HFFc6 (cell line): ENCODE measurements around the gene CRISPLD2. TPM values are rescaled to one million over a fixed set of nuclear protein-coding genes. Genes with fewer than 3 reads are reported as not detected.

Source experiments
- DNase-seq: peaks from one replicate; pipeline ENCODE4 v3.0.0-alpha.2; 2018
- H3K27ac Mint-ChIP-seq: 2 replicates; pipeline ENCODE4 v1.8.0; 2020; ENCODE audit warnings: mild to moderate bottlenecking, mixed read lengths
- H3K27me3 Mint-ChIP-seq: 2 replicates; pipeline ENCODE4 v1.8.0; 2021; ENCODE audit warnings: mild to moderate bottlenecking, moderate library complexity, mixed read lengths; ENCODE audit not compliant: insufficient read depth
- H3K36me3 Mint-ChIP-seq: 2 replicates; pipeline ENCODE4 v1.8.0; 2021; ENCODE audit warnings: low read depth, mixed read lengths
- H3K4me1 Mint-ChIP-seq: 2 replicates; pipeline ENCODE4 v1.8.0; 2020; ENCODE audit warnings: low read depth, mixed read lengths
- H3K4me3 Mint-ChIP-seq: 2 replicates; pipeline ENCODE4 v1.8.0; 2020; ENCODE audit warnings: mild to moderate bottlenecking, moderate library complexity, mixed read lengths
- H3K9me3 Mint-ChIP-seq: 2 replicates; pipeline ENCODE4 v1.8.0; 2020; ENCODE audit warnings: mild to moderate bottlenecking, mixed read lengths
- CTCF ChIP-seq: fragments of 200-600 bp; sonication (generic); IDR thresholded peaks from 2 replicates; pipeline ENCODE4 v1.5.0; 2021; ENCODE audit warnings: antibody characterized with exemption, mild to moderate bottlenecking
- total RNA-seq, 6 experiments: library from RNA; stranded (reverse); fragmentation: NEBNext Ultra II Directional; extraction: Animal tissue kit (Norgen Biotek cat#: 25700); gene quantifications; 2 replicates in 1 of 6; 3 replicates in 5 of 6; pipeline ENCODE4 v1.2.3, GENCODE V29; 2021

CRISPLD2 gene
- total RNA-seq, 6 experiments from 2014 or later, result 12.2 to 15.5 (median 13.6) TPM

GRCh38 chr16:84778720-84779119 is 41.1 kb upstream of the CRISPLD2 start:
- Mint-ChIP-seq H3K27me3 (peaks cover 2% of the 10 kb centered on the region; the same call in 1 of the 2 replicates), H3K36me3 (peaks cover 56% of the 10 kb centered on the region), H3K4me3 (no peak overlapping the region), H3K27ac (no peak overlapping the region), H3K4me1 (peaks cover 16% of the 10 kb centered on the region), H3K9me3 (no peaks in the 10 kb centered on the region)
- DNase-seq, result no peak
- no peak for TF ChIP-seq CTCF

- Mint-ChIP-seq H3K36me3 (peaks cover 45% of the 10 kb centered on the region), H3K4me3 (no peak overlapping the region), H3K9me3 (no peaks in the 10 kb centered on the region), H3K27me3 (peaks cover 2% of the 10 kb centered on the region; the same call in 1 of the 2 replicates), H3K4me1 (peaks cover 9% of the 10 kb centered on the region), H3K27ac (no peak overlapping the region)
- TF ChIP-seq CTCF, result no peak
- no peak for DNase-seq
Measured at GRCh38 chr16:84780063-84780462, 39.7 kb upstream of the CRISPLD2 start.

- no peak for DNase-seq
- peaks cover 3% of the 10 kb centered on the region for H3K4me1 Mint-ChIP-seq
- no peak overlapping the region for H3K27ac Mint-ChIP-seq
- no peaks in the 10 kb centered on the region; the same call in 1 of the 2 replicates for H3K27me3 Mint-ChIP-seq
- no peak for TF ChIP-seq CTCF
- no peaks in the 10 kb centered on the region for H3K9me3 Mint-ChIP-seq
- H3K4me3 Mint-ChIP-seq, result no peak overlapping the region
- peaks cover 41% of the 10 kb centered on the region for H3K36me3 Mint-ChIP-seq
Measured at GRCh38 chr16:84780544-84781376, 39.0 kb upstream of the CRISPLD2 start.

GRCh38 chr16:84782846-84783245 is 36.9 kb upstream of the CRISPLD2 start:
- no peak for TF ChIP-seq CTCF
- Mint-ChIP-seq H3K9me3 (no peaks in the 10 kb centered on the region), H3K27me3 (peaks cover 2% of the 10 kb centered on the region; the same call in 1 of the 2 replicates), H3K4me3 (no peak overlapping the region), H3K36me3 (peaks cover 35% of the 10 kb centered on the region), H3K27ac (no peak overlapping the region), H3K4me1 (peaks cover 7% of the 10 kb centered on the region)
- DNase-seq, result no peak

GRCh38 chr16:84785843-84786581 is 33.8 kb upstream of the CRISPLD2 start:
- TF ChIP-seq CTCF, result no peak
- no peaks in the 10 kb centered on the region for H3K9me3 Mint-ChIP-seq
- no peak overlapping the region for H3K4me3 Mint-ChIP-seq
- peaks cover 28% of the 10 kb centered on the region for H3K4me1 Mint-ChIP-seq
- peaks cover 7% of the 10 kb centered on the region; the same call in 1 of the 2 replicates for H3K36me3 Mint-ChIP-seq
- peaks cover 2% of the 10 kb centered on the region; the same call in 1 of the 2 replicates for H3K27me3 Mint-ChIP-seq
- DNase-seq, result peak; percentile 29
- no peak overlapping the region for H3K27ac Mint-ChIP-seq
